RWPE1 (cell line): ENCODE measurements around the gene ANKRD33B.
A peak's percentile ranks its signal among the peaks of the same experiment; 100 is the strongest.
"Not testable (repeated sequence)": the region's sequence is repeated elsewhere in the genome, so short reads cannot be mapped to it uniquely, and the experiment has no call there.

ENCODE experiments used
- CTCF ChIA-PET: fragments of 350-600 bp; sonication (Branson Sonifier 250); formaldehyde crosslinking; extraction: SDS; loops from one replicate; lab custom pipeline; 2021; lab: Yijun Ruan, JAX
- POLR2A ChIA-PET: fragments of 400-600 bp; formaldehyde crosslinking; extraction: SDS; loops from one replicate; lab custom pipeline; 2020; ENCODE audit warnings: antibody characterized with exemption; ENCODE audit not compliant: low non-redundant PET; lab: Yijun Ruan, JAX
- DNase-seq: peaks from one replicate; pipeline ENCODE4 v3.0.0; 2012; ENCODE audit warnings: low spot score
- H3K27ac ChIP-seq: fragments of 450-650 bp; 2 replicates; pipeline ENCODE4 v1.5.1; 2017
- CTCF ChIP-seq: fragments of 450-650 bp; conservative IDR thresholded peaks from 2 replicates; pipeline ENCODE4 v1.5.1; 2017; ENCODE audit warnings: low read depth, mild to moderate bottlenecking

Gene ANKRD33B

GRCh38 chr5:10563945-10564837 is at the start of gene ANKRD33B:
Gene ANKRD33B, plus strand, starts transcription at chr5:10564070. Its CDS starts 398 bp downstream, at chr5:10564468.
- ChIA-PET POLR2A (no interaction called here), CTCF (interaction anchor here (0.7 to 1.2 kb wide), 2 partner anchors 64 to 74 kb away, joined by 3 to 4 read pairs; no protein-coding TSS in a partner anchor)
- peak; percentile 63 for DNase-seq
- no peak for TF ChIP-seq CTCF
- H3K27ac ChIP-seq: peak within 1 kb of the TSS; percentile 81

- DNase-seq, CTCF ChIA-PET, H3K27ac ChIP-seq, POLR2A ChIA-PET: not testable (repeated sequence)
These were observed 49.3 kb upstream of the ANKRD33B start for GRCh38 chr5:10514572-10514971.

GRCh38 chr5:10515492-10515891 is 48.4 kb upstream of the ANKRD33B start:
- H3K27ac ChIP-seq: no peak overlapping the region
- POLR2A ChIA-PET: no interaction called here
- DNase-seq: no peak
- CTCF ChIA-PET: no interaction called here
- no peak for TF ChIP-seq CTCF

- no peak for DNase-seq
- H3K27ac ChIP-seq: no peak overlapping the region
- ChIA-PET POLR2A (no interaction called here), CTCF (no interaction called here)
- TF ChIP-seq CTCF: no peak
These were observed 45.5 kb upstream of the ANKRD33B start for GRCh38 chr5:10518347-10518746.

- CTCF ChIA-PET: interaction anchor here (0.8 kb wide), 1 partner anchor 16 kb away, joined by 4 read pairs; no protein-coding TSS in a partner anchor
These were observed 44.1 kb upstream of the ANKRD33B start for GRCh38 chr5:10519729-10520128.

GRCh38 chr5:10520706-10521105 is 43.2 kb upstream of the ANKRD33B start:
- TF ChIP-seq CTCF: no peak
- ChIA-PET POLR2A (no interaction called here), CTCF (interaction anchor here (0.7 kb wide), 1 partner anchor 623 kb away, joined by 3 read pairs; no protein-coding TSS in a partner anchor)
- DNase-seq: no peak
- H3K27ac ChIP-seq: no peak overlapping the region

More at GRCh38 chr5:10519729-10520128, 44.1 kb upstream of the ANKRD33B start:
- no peak for TF ChIP-seq CTCF
- no peak for DNase-seq
- POLR2A ChIA-PET: no interaction called here
- no peak overlapping the region for H3K27ac ChIP-seq
